HepG2 (cell line): ENCODE measurements around the gene ZBTB48. TPM values are rescaled to one million over a fixed set of nuclear protein-coding genes. Genes with fewer than 3 reads are reported as not detected.
A peak's percentile ranks its signal among the peaks of the same experiment; 100 is the strongest.

Experiments
- ATAD3A ChIP-seq: sonication (generic); formaldehyde crosslinking; IDR thresholded peaks from 2 replicates; pipeline ENCODE4 v1.4.0; 2020; ENCODE audit warnings: missing genetic modification reagents
- DNMT3B ChIP-seq: conservative IDR thresholded peaks from 2 replicates; pipeline ENCODE4 v1.6.1; 2016; ENCODE audit warnings: missing biosample characterization, control low read depth
- FOSL1 ChIP-seq: sonication (generic); formaldehyde crosslinking; IDR thresholded peaks from 2 replicates; pipeline ENCODE4 v1.9.0; 2021; ENCODE audit warnings: missing genetic modification reagents, borderline replicate concordance
- GZF1 ChIP-seq: sonication (generic); formaldehyde crosslinking; IDR thresholded peaks from 2 replicates; pipeline ENCODE4 v1.5.1; 2020; ENCODE audit warnings: mild to moderate bottlenecking, missing genetic modification reagents
- HDAC1 ChIP-seq: sonication (generic); formaldehyde crosslinking; IDR thresholded peaks from 2 replicates; pipeline ENCODE4 v1.5.1; 2020; ENCODE audit warnings: mild to moderate bottlenecking, missing genetic modification reagents
- HNRNPL ChIP-seq: fragments of 200-400 bp; formaldehyde crosslinking; IDR thresholded peaks from 2 replicates; pipeline ENCODE4 v1.6.1; 2017; ENCODE audit warnings: mild to moderate bottlenecking, low read depth, low read length
- MIXL1 ChIP-seq: IDR thresholded peaks from 2 replicates; pipeline ENCODE4 v1.6.1; 2016
- NCOR1 ChIP-seq: fragments of 200-600 bp; sonication (generic); IDR thresholded peaks from 2 replicates; pipeline ENCODE4 v1.7.0; 2017; ENCODE audit warnings: antibody characterized with exemption, low read length, borderline replicate concordance
- SKI ChIP-seq: fragments of 450-650 bp; IDR thresholded peaks from one replicate; pipeline ENCODE4 v1.6.1; 2018; ENCODE audit warnings: mild to moderate bottlenecking; ENCODE audit not compliant: partially characterized antibody
- SRSF1 ChIP-seq: fragments of 200-400 bp; formaldehyde crosslinking; optimal IDR thresholded peaks from 2 replicates; pipeline ENCODE3; 2017; ENCODE audit warnings: mild to moderate bottlenecking, low read depth, low read length, moderate library complexity
- TCF7 ChIP-seq: sonication (generic); IDR thresholded peaks from 2 replicates; pipeline ENCODE4 v1.6.1; 2016; ENCODE audit warnings: antibody characterized with exemption, low read depth
- XRCC5 ChIP-seq: fragments of 200-400 bp; formaldehyde crosslinking; optimal IDR thresholded peaks from 2 replicates; pipeline ENCODE3; 2017; ENCODE audit warnings: mild to moderate bottlenecking, low read length
- ZBTB3 ChIP-seq: sonication (generic); formaldehyde crosslinking; IDR thresholded peaks from 2 replicates; pipeline ENCODE4 v1.4.0; 2020; ENCODE audit warnings: low read depth, mild to moderate bottlenecking, moderate library complexity, missing genetic modification reagents, borderline replicate concordance
- ZFP41 ChIP-seq: sonication (generic); formaldehyde crosslinking; IDR thresholded peaks from 2 replicates; pipeline ENCODE4 v1.4.0; 2020; ENCODE audit warnings: mild to moderate bottlenecking, missing genetic modification reagents, borderline replicate concordance
- ZFX ChIP-seq: sonication (generic); formaldehyde crosslinking; IDR thresholded peaks from 2 replicates; pipeline ENCODE4 v1.4.0; 2020; ENCODE audit warnings: mild to moderate bottlenecking, low read depth, missing genetic modification reagents, moderate library complexity
- ZNF7 ChIP-seq: IDR thresholded peaks from 2 replicates; pipeline ENCODE4 v1.6.1; 2016; ENCODE audit warnings: missing biosample characterization, missing genetic modification reagents
- ZNF768 ChIP-seq: sonication (generic); formaldehyde crosslinking; IDR thresholded peaks from 2 replicates; pipeline ENCODE4 v1.4.0; 2020; ENCODE audit warnings: missing genetic modification reagents
- polyA plus RNA-seq, 8 experiments: library from polyadenylated mRNA; depleted of rRNA in 3 of 8; stranded (reverse) in 7 of 8; unstranded in 1 of 8; fragments of >200 nt; fragmentation: Illumina TruSeq in 4 of 8; extraction: Trizol in 4 of 8; gene quantifications; 2 replicates each; pipeline versions ENCODE4 v1.2.1 to v1.2.3, GENCODE V29; 2011 to 2016; ENCODE audit warnings: low read depth in 4 of 8, missing spikeins in 1 of 8, mixed read lengths in 1 of 8; ENCODE audit not compliant: insufficient read depth in 1 of 8
- total RNA-seq, 5 experiments: library from RNA; depleted of rRNA; stranded (reverse); fragments of >200 nt; fragmentation: Illumina TruSeq; extraction: Trizol; gene quantifications; 2 replicates each; pipeline ENCODE4 v1.2.3, GENCODE V29; 2016; ENCODE audit warnings: low read depth in 1 of 5
- TF ChIP-seq, protein P1 (sequence below), 2 experiments: sonication (generic) in 1 of 2; formaldehyde crosslinking in 1 of 2; IDR thresholded peaks; 2 replicates each; pipeline versions ENCODE4 v1.4.0 to v1.6.1; 2018 to 2020; ENCODE audit warnings: missing genetic modification reagents in 2 of 2, borderline replicate concordance in 1 of 2, low read depth in 1 of 2, mild to moderate bottlenecking in 1 of 2, missing biosample characterization in 1 of 2
- TF ChIP-seq, protein P2 (sequence below): sonication (generic); formaldehyde crosslinking; IDR thresholded peaks from 2 replicates; pipeline ENCODE4 v1.5.1; 2020; ENCODE audit warnings: mild to moderate bottlenecking, missing genetic modification reagents, borderline replicate concordance
- TF ChIP-seq, protein P3 (sequence below): sonication (generic); formaldehyde crosslinking; IDR thresholded peaks from 2 replicates; pipeline ENCODE4 v1.4.0; 2020; ENCODE audit warnings: missing genetic modification reagents
- TF ChIP-seq, protein P4 (sequence below): sonication (generic); formaldehyde crosslinking; IDR thresholded peaks from 2 replicates; pipeline ENCODE4 v1.5.0; 2020; ENCODE audit warnings: missing genetic modification reagents

Gene ZBTB48
- total and polyA plus RNA-seq, 2 of the 13 experiments (the other 11 are each of a cell fraction or from before 2014, with no cell fraction given), result 13.0 to 17.1 TPM

DNA sequence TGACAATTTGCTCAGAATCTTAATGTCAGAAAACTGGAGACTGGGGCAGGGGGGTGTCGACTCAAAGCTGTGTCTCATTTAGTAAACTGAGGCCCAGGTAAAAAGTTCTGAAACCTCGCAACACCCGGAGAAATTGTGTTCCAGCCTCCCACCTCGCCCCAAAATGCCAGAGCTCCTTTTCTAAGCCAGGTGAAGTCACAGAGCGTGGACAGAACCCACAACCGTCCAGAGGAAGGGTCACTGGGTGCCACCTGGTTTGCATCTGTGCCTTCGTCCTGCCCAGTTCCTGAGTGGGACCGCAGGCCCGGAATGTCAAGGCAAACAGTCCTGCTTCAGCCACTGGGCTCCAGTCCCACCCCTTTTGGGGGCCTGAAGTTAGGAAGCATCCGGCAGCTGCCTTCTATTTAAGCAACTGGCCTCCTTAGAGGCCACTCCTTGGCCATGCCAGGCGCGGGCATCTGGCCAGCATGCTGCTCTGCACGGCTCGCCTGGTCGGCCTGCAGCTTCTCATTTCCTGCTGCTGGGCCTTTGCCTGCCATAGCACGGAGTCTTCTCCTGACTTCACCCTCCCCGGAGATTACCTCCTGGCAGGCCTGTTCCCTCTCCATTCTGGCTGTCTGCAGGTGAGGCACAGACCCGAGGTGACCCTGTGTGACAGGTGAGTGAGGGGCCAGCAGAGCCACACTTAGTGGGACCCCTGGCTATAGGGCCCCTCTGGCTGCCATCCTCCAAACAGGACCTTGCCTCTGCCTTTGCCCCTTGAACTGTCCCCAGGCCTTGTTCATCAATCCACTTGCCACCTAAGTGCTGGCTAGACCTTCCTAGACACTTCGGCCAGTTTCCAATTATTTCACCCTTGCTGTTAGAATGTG lies 24.7 kb upstream of the ZBTB48 start, which contains the start of gene TAS1R1 (continued):
- no peak for TF ChIP-seq TCF7
- 0 out of 2 replicates have a peak, but pooled peaks have one; percentile 74 for TF ChIP-seq ZFP41
- TF ChIP-seq, protein P1, sequence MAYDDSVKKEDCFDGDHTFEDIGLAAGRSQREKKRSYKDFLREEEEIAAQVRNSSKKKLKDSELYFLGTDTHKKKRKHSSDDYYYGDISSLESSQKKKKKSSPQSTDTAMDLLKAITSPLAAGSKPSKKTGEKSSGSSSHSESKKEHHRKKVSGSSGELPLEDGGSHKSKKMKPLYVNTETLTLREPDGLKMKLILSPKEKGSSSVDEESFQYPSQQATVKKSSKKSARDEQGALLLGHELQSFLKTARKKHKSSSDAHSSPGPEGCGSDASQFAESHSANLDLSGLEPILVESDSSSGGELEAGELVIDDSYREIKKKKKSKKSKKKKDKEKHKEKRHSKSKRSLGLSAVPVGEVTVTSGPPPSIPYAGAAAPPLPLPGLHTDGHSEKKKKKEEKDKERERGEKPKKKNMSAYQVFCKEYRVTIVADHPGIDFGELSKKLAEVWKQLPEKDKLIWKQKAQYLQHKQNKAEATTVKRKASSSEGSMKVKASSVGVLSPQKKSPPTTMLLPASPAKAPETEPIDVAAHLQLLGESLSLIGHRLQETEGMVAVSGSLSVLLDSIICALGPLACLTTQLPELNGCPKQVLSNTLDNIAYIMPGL (CRISPR knock-in tag; IDR thresholded peaks at IDR 0.05; ENCODE audit: borderline replicate concordance in 1 of 2, low read depth in 1 of 2), result 0 out of 4 replicates have a peak, but pooled peaks of 1 of the 2 experiments have one; percentile 20
- no peak for TF ChIP-seq MIXL1
- TF ChIP-seq HNRNPL, result peak; percentile 94
- peak; percentile 63 for TF ChIP-seq ZFX
- TF ChIP-seq HDAC1 (CRISPR knock-in tag), result peak; percentile 58
- TF ChIP-seq SKI, result no peak
- no peak for TF ChIP-seq FOSL1 (CRISPR knock-in tag)
- no peak for TF ChIP-seq ZNF7
- no peak for TF ChIP-seq XRCC5
- no peak for TF ChIP-seq NCOR1
- no peak for TF ChIP-seq DNMT3B
- TF ChIP-seq, protein P2, sequence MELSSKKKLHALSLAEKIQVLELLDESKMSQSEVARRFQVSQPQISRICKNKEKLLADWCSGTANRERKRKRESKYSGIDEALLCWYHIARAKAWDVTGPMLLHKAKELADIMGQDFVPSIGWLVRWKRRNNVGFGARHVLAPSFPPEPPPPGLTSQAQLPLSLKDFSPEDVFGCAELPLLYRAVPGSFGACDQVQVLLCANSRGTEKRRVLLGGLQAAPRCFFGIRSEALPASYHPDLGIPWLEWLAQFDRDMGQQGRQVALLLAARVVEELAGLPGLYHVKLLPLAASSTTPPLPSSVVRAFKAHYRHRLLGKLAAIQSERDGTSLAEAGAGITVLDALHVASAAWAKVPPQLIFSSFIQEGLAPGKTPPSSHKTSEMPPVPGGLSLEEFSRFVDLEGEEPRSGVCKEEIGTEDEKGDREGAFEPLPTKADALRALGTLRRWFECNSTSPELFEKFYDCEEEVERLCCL (CRISPR knock-in tag), result no peak
- TF ChIP-seq, protein P3, sequence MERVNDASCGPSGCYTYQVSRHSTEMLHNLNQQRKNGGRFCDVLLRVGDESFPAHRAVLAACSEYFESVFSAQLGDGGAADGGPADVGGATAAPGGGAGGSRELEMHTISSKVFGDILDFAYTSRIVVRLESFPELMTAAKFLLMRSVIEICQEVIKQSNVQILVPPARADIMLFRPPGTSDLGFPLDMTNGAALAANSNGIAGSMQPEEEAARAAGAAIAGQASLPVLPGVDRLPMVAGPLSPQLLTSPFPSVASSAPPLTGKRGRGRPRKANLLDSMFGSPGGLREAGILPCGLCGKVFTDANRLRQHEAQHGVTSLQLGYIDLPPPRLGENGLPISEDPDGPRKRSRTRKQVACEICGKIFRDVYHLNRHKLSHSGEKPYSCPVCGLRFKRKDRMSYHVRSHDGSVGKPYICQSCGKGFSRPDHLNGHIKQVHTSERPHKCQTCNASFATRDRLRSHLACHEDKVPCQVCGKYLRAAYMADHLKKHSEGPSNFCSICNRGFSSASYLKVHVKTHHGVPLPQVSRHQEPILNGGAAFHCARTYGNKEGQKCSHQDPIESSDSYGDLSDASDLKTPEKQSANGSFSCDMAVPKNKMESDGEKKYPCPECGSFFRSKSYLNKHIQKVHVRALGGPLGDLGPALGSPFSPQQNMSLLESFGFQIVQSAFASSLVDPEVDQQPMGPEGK (CRISPR knock-in tag), result peak; percentile 28; the same call in 1 of the 2 replicates
- TF ChIP-seq ZNF768 (CRISPR knock-in tag), result peak; percentile 57; the same call in 1 of the 2 replicates
- no peak for TF ChIP-seq ZBTB3 (CRISPR knock-in tag)
- TF ChIP-seq ATAD3A, result no peak
- TF ChIP-seq, protein P4, sequence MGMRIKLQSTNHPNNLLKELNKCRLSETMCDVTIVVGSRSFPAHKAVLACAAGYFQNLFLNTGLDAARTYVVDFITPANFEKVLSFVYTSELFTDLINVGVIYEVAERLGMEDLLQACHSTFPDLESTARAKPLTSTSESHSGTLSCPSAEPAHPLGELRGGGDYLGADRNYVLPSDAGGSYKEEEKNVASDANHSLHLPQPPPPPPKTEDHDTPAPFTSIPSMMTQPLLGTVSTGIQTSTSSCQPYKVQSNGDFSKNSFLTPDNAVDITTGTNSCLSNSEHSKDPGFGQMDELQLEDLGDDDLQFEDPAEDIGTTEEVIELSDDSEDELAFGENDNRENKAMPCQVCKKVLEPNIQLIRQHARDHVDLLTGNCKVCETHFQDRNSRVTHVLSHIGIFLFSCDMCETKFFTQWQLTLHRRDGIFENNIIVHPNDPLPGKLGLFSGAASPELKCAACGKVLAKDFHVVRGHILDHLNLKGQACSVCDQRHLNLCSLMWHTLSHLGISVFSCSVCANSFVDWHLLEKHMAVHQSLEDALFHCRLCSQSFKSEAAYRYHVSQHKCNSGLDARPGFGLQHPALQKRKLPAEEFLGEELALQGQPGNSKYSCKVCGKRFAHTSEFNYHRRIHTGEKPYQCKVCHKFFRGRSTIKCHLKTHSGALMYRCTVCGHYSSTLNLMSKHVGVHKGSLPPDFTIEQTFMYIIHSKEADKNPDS (CRISPR knock-in tag), result no peak
- 0 out of 2 replicates have a peak, but pooled peaks have one; percentile 7 for TF ChIP-seq GZF1 (CRISPR knock-in tag)
- peak; percentile 41 for TF ChIP-seq SRSF1
